HL-60 (cell line): ENCODE measurements around the gene SKAP2.

Source experiments
- GABPA ChIP-seq: IDR thresholded peaks from 2 replicates; pipeline ENCODE4 v1.6.1; 2012; ENCODE audit warnings: low read depth
- POLR2AphosphoS5 ChIP-seq: IDR thresholded peaks from 2 replicates; pipeline ENCODE4 v1.6.1; 2012; ENCODE audit warnings: low read depth
- TF ChIP-seq, protein P1 (sequence below): IDR thresholded peaks from 2 replicates; pipeline ENCODE4 v1.6.1; 2012; ENCODE audit warnings: low read depth; ENCODE audit not compliant: insufficient replicate concordance
- TF ChIP-seq, protein P2 (sequence below): IDR thresholded peaks from one replicate; pipeline ENCODE4 v1.5.1; 2011; ENCODE audit warnings: low read length, control low read depth, inconsistent platforms; ENCODE audit not compliant: insufficient read depth

DNA sequence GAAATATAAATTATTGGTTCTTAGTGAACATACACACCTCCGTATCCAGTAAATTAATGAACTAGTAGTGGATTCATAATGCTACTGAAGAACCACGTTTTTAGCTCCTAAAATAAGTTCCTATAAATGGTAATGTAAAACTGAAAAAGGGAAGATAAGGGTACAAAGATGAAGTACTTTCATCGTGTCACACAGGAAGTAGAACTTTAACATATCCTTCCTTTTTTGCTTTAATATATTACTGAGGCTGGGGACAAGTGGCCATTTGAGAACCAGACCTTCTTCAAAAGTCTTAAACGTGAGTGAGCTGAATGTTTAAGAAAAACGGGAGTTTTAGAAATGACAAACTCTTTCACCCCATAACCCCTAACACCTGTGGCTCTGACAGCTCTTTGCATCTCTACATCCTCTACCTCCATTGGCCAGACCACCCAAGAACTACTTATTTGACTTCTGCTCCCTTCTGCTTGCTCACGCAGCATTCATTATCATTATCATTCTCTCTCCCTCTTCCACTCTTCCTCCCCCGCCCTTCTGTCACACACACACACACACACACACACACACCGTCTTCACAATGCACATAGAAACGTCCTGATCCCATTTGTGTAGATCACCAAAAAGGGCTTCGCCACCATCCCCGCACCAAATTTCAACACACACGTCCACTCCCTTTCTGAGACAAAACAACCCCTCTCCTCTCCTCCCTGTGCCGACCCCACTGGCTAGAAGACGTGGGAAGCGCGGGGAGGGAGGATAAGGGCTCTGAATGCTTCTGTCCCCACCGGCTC, 677 bp downstream of the SKAP2 start:
- TF ChIP-seq, protein P1, sequence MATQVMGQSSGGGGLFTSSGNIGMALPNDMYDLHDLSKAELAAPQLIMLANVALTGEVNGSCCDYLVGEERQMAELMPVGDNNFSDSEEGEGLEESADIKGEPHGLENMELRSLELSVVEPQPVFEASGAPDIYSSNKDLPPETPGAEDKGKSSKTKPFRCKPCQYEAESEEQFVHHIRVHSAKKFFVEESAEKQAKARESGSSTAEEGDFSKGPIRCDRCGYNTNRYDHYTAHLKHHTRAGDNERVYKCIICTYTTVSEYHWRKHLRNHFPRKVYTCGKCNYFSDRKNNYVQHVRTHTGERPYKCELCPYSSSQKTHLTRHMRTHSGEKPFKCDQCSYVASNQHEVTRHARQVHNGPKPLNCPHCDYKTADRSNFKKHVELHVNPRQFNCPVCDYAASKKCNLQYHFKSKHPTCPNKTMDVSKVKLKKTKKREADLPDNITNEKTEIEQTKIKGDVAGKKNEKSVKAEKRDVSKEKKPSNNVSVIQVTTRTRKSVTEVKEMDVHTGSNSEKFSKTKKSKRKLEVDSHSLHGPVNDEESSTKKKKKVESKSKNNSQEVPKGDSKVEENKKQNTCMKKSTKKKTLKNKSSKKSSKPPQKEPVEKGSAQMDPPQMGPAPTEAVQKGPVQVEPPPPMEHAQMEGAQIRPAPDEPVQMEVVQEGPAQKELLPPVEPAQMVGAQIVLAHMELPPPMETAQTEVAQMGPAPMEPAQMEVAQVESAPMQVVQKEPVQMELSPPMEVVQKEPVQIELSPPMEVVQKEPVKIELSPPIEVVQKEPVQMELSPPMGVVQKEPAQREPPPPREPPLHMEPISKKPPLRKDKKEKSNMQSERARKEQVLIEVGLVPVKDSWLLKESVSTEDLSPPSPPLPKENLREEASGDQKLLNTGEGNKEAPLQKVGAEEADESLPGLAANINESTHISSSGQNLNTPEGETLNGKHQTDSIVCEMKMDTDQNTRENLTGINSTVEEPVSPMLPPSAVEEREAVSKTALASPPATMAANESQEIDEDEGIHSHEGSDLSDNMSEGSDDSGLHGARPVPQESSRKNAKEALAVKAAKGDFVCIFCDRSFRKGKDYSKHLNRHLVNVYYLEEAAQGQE, result no peak
- TF ChIP-seq, protein P2, sequence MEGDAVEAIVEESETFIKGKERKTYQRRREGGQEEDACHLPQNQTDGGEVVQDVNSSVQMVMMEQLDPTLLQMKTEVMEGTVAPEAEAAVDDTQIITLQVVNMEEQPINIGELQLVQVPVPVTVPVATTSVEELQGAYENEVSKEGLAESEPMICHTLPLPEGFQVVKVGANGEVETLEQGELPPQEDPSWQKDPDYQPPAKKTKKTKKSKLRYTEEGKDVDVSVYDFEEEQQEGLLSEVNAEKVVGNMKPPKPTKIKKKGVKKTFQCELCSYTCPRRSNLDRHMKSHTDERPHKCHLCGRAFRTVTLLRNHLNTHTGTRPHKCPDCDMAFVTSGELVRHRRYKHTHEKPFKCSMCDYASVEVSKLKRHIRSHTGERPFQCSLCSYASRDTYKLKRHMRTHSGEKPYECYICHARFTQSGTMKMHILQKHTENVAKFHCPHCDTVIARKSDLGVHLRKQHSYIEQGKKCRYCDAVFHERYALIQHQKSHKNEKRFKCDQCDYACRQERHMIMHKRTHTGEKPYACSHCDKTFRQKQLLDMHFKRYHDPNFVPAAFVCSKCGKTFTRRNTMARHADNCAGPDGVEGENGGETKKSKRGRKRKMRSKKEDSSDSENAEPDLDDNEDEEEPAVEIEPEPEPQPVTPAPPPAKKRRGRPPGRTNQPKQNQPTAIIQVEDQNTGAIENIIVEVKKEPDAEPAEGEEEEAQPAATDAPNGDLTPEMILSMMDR, result no peak
- no peak for TF ChIP-seq POLR2AphosphoS5
- TF ChIP-seq GABPA, result no peak
